ENCODE results near the gene MUC5B.
"Not testable (repeated sequence)": the region's sequence is repeated elsewhere in the genome, so short reads cannot be mapped to it uniquely, and the experiment has no call there.

DNA sequence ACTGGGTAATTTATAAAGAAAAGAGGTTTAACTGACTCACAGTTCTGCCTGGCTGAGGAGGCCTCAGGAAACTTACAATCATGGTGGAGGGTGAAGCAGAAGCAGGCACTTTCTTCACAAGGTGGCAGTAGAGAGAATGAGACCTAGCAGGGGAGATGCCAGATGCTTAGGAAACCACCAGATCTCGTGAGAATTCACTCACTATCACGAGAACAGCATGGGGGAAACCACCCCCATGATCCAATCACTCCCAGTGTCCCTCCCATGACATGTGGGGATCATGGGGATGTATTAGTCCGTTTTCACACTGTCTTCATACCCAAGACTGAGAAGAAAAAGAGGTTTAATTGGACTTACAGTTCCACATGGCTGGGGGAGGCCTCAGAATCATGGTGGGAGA lies 41.6 kb downstream of the MUC5B start:
- TF ChIP-seq POLR2AphosphoS5 (IDR thresholded peaks at IDR 0.05; ENCODE audit: low read depth, low read length); POLR2A (IDR thresholded peaks at IDR 0.05; ENCODE audit: low read depth, low read length); TAF1 (IDR thresholded peaks at IDR 0.05; ENCODE audit: borderline replicate concordance, low read depth, low read length): not testable (repeated sequence)
